HG03457 (cell line): Measurements from ENCODE around the gene SLC9A9.
"Not testable (repeated sequence)": the region's sequence is repeated elsewhere in the genome, so short reads cannot be mapped to it uniquely, and the experiment has no call there.

ENCODE experiments used
- ATAC-seq: cut with Tn5 transposase; IDR thresholded peaks from one replicate; pipeline ENCODE4 v1.9.1; 2021; ENCODE audit warnings: moderate number of reproducible peaks; ENCODE audit not compliant: unreplicated experiment

Gene SLC9A9

GRCh38 chr3:143847787-143848631 lies at the start of gene SLC9A9:
TSS of gene SLC9A9 (minus strand) at chr3:143848468. CDS start at chr3:143848322, 146 bp downstream.
- ATAC-seq = peak; percentile 82

GRCh38 chr3:143897576-143898295 lies 49.5 kb upstream of the SLC9A9 start:
- no peak for ATAC-seq

GRCh38 chr3:143896486-143896885 lies 48.2 kb upstream of the SLC9A9 start:
- ATAC-seq = no peak

GRCh38 chr3:143895805-143896204 lies 47.5 kb upstream of the SLC9A9 start:
- ATAC-seq = no peak

GRCh38 chr3:143888846-143889245 lies 40.6 kb upstream of the SLC9A9 start:
- ATAC-seq = no peak

- ATAC-seq = no peak
These were observed 39.9 kb upstream of the SLC9A9 start for GRCh38 chr3:143888166-143888565.

GRCh38 chr3:143885780-143886427 lies 37.6 kb upstream of the SLC9A9 start:
- ATAC-seq = peak; percentile 87

- ATAC-seq = no peak
These were observed 36.6 kb upstream of the SLC9A9 start for GRCh38 chr3:143884861-143885260.

GRCh38 chr3:143883151-143883550 lies 34.9 kb upstream of the SLC9A9 start:
- ATAC-seq = no peak

- ATAC-seq = no peak
These were observed 32.8 kb upstream of the SLC9A9 start for GRCh38 chr3:143881095-143881494.

GRCh38 chr3:143875546-143875945 lies 27.3 kb upstream of the SLC9A9 start:
- no peak for ATAC-seq

GRCh38 chr3:143873553-143873952 lies 25.3 kb upstream of the SLC9A9 start:
- ATAC-seq = not testable (repeated sequence)

GRCh38 chr3:143865302-143865701 lies 17.0 kb upstream of the SLC9A9 start:
- no peak for ATAC-seq

- ATAC-seq = no peak
These were observed 11.4 kb upstream of the SLC9A9 start for GRCh38 chr3:143859465-143860203.

- no peak for ATAC-seq
These were observed 8.1 kb upstream of the SLC9A9 start for GRCh38 chr3:143856252-143856970.

GRCh38 chr3:143855183-143855582 lies 6.9 kb upstream of the SLC9A9 start:
- no peak for ATAC-seq

GRCh38 chr3:143851331-143852017 lies 3.2 kb upstream of the SLC9A9 start:
- no peak for ATAC-seq

GRCh38 chr3:143850877-143851276 lies 2.6 kb upstream of the SLC9A9 start:
- peak; percentile 31 for ATAC-seq

GRCh38 chr3:143849854-143850549 lies 1.7 kb upstream of the SLC9A9 start:
- peak; percentile 37 for ATAC-seq
